K562 (cell line): ENCODE results near the gene SLC15A3. TPM values are rescaled to one million over a fixed set of nuclear protein-coding genes. Genes with fewer than 3 reads are reported as not detected.

Experiments
- ATAC-seq: fragments of 200-7000 bp; cut with Tn5 transposase; 3 replicates; pipeline ENCODE4 v1.9.1; 2020; ENCODE audit warnings: moderate library complexity
- BruUV-seq: library from RNA; stranded (reverse); fragments of 400-500 nt; replicated peaks from 2 replicates; lab custom pipeline; 2021; lab: Mats Ljungman, UMichigan
- CTCF ChIA-PET: fragments of 300-600 bp; formaldehyde crosslinking; extraction: SDS; loops from one replicate; lab custom pipeline; 2021; ENCODE audit warnings: low intra/inter-chr PET ratio; lab: Yijun Ruan, JAX
- POLR2A ChIA-PET: fragments of 300-600, 350-650 bp; sonication (Branson Sonifier 250); formaldehyde crosslinking; extraction: SDS; loops from one replicate; lab custom pipeline; 2021; ENCODE audit warnings: antibody characterized with exemption, inconsistent platforms; lab: Yijun Ruan, JAX
- DNase-seq, 4 experiments: peaks; one replicate each; pipeline versions ENCODE4 v3.0.0 to v3.0.0-alpha.2; 2011 to 2018; ENCODE audit warnings: low spot score in 3 of 4, mixed read lengths in 3 of 4; ENCODE audit errors: extremely low read depth in 1 of 4
- FAIRE-seq: peaks from 2 replicates; lab custom pipeline; 2011; peaks lifted over from hg19 to GRCh38; lab: Jason Lieb, UNC
- H2AFZ ChIP-seq: 2 replicates; pipeline ENCODE4 v1.6.0; 2011; ENCODE audit warnings: low read depth, low read length, control low read depth, inconsistent platforms
- H3K27ac ChIP-seq: fragments of 200-600 bp; 3 replicates; pipeline ENCODE4 v1.8.0; 2011; ENCODE audit warnings: low read depth, mild to moderate bottlenecking, control low read depth, inconsistent platforms, low read length, moderate library complexity, mixed read lengths; ENCODE audit errors: extremely low read depth
- H3K27me3 ChIP-seq, 2 experiments: fragments of 300-600 bp in 1 of 2; 2 replicates in 1 of 2; 3 replicates in 1 of 2; pipeline versions ENCODE4 v1.6.0 to v1.8.0; 2011; ENCODE audit warnings: inconsistent platforms in 2 of 2, low read length in 2 of 2, mild to moderate bottlenecking in 1 of 2, mixed read lengths in 1 of 2, moderate library complexity in 1 of 2; ENCODE audit not compliant: control insufficient read depth in 2 of 2, insufficient read depth in 2 of 2
- H3K36me3 ChIP-seq: fragments of 300-600 bp; 3 replicates; pipeline ENCODE4 v1.8.0; 2011; ENCODE audit warnings: mild to moderate bottlenecking, low read length, inconsistent platforms; ENCODE audit not compliant: control insufficient read depth, insufficient read depth
- H3K4me1 ChIP-seq, 2 experiments: fragments of 200-600 bp in 1 of 2; replicated peaks in 1 of 2; 2 replicates in 1 of 2; 3 replicates in 1 of 2; pipeline versions ENCODE4 v1.5.1 to v1.8.0; 2011; ENCODE audit warnings: inconsistent platforms in 2 of 2, low read length in 2 of 2, mild to moderate bottlenecking in 1 of 2, mixed read lengths in 1 of 2, moderate library complexity in 1 of 2; ENCODE audit not compliant: control insufficient read depth in 2 of 2, insufficient read depth in 2 of 2
- H3K4me2 ChIP-seq: 2 replicates; pipeline ENCODE4 v1.6.1; 2011; ENCODE audit warnings: low read length, control low read depth, inconsistent platforms, mixed read lengths; ENCODE audit not compliant: insufficient read depth
- H3K4me3 ChIP-seq: fragments of 200-600 bp; sonication (generic), shearing (Covaris generic); 2 replicates; pipeline ENCODE4 v1.5.1; 2016; ENCODE audit warnings: control low read depth, inconsistent platforms
- H3K79me2 ChIP-seq: fragments of 200-600 bp; 3 replicates; pipeline ENCODE4 v1.8.0; 2011; ENCODE audit warnings: low read length, inconsistent platforms; ENCODE audit not compliant: control insufficient read depth, insufficient read depth
- H3K9ac ChIP-seq, 2 experiments: 2 replicates each; pipeline versions ENCODE4 v1.6.0 to v1.6.1; 2011; ENCODE audit warnings: low read depth in 2 of 2, low read length in 2 of 2, control low read depth in 1 of 2, inconsistent platforms in 1 of 2, mild to moderate bottlenecking in 1 of 2, mixed read lengths in 1 of 2; ENCODE audit not compliant: insufficient read depth in 1 of 2
- H3K9me1 ChIP-seq: one replicate; pipeline ENCODE4 v1.6.0; 2011; ENCODE audit warnings: inconsistent platforms, mild to moderate bottlenecking, low read length, moderate library complexity; ENCODE audit not compliant: control insufficient read depth, insufficient read depth
- H3K9me3 ChIP-seq: replicated peaks from 2 replicates; pipeline ENCODE4 v1.5.1; 2011; ENCODE audit warnings: low read depth, low read length, inconsistent platforms; ENCODE audit not compliant: control insufficient read depth, insufficient read depth
- H4K20me1 ChIP-seq: replicated peaks from 2 replicates; pipeline ENCODE4 v1.6.1; 2011; ENCODE audit warnings: low read length, inconsistent platforms, mixed read lengths; ENCODE audit not compliant: control insufficient read depth, insufficient read depth
- CAMTA2 ChIP-seq: fragments of 250-450 bp; sonication (Bioruptor Pico); conservative IDR thresholded peaks from 2 replicates; pipeline ENCODE4 v1.5.1; 2022
- ESRRB ChIP-seq: fragments of 250-450 bp; sonication (Bioruptor Pico); IDR thresholded peaks from 2 replicates; pipeline ENCODE4 v1.5.0; 2020; ENCODE audit warnings: mild to moderate bottlenecking, moderate library complexity, borderline replicate concordance
- FUS ChIP-seq: fragments of 200-400 bp; formaldehyde crosslinking; optimal IDR thresholded peaks from 2 replicates; pipeline ENCODE3; 2017; ENCODE audit warnings: low read depth, low read length
- SNRNP70 ChIP-seq: fragments of 200-400 bp; formaldehyde crosslinking; optimal IDR thresholded peaks from 2 replicates; pipeline ENCODE3; 2017; ENCODE audit warnings: low read depth, low read length
- ZNF696 ChIP-seq: fragments of 250-450 bp; sonication (Bioruptor Pico); conservative IDR thresholded peaks from 2 replicates; pipeline ENCODE4 v1.4.0; 2020; ENCODE audit warnings: mild to moderate bottlenecking, moderate library complexity
- WGBS: fragments of 100-300 bp; shearing (Covaris generic); methylation state at CpG from one replicate; pipeline ENCODE4 v1.1.6; 2016; ENCODE audit warnings: low coverage, mixed read lengths; ENCODE audit not compliant: insufficient coverage; ENCODE audit errors: missing lambda C conversion rate; 5-methylcytosine and 5-hydroxymethylcytosine counted together
- in situ Hi-C: fragments of 300-500 bp; cut with MboI; formaldehyde crosslinking; loops from 4 replicates; pipeline ENCODE4 v1.15.0; 2018; ENCODE audit warnings: inconsistent platforms, mixed read lengths
- intact Hi-C: fragments of 100-400 bp; cut with micrococcal nuclease; formaldehyde crosslinking; loops from 2 replicates; pipeline ENCODE4 v1.14.2; 2022
- polyA plus RNA-seq, 8 experiments: library from polyadenylated mRNA; depleted of rRNA in 4 of 8; stranded (reverse) in 5 of 8; unstranded in 3 of 8; fragments of >200 nt; fragmentation: Nextera tagmentation in 2 of 8; fragmentation: Illumina TruSeq in 1 of 8; extraction: Ambion mirVana in 2 of 8; extraction: Trizol in 1 of 8; gene quantifications; 2 replicates each; pipeline versions ENCODE4 v1.2.1 to v1.2.3, GENCODE V29; 2011 to 2014; ENCODE audit warnings: inconsistent platforms in 1 of 8, missing spikeins in 1 of 8
- total RNA-seq, 7 experiments: library from RNA; depleted of rRNA in 6 of 7; stranded (reverse); fragments of >200 nt in 6 of 7; fragmentation: Illumina TruSeq in 2 of 7; extraction: Trizol in 2 of 7; gene quantifications; 2 replicates each; pipeline versions ENCODE4 v1.2.1 to v1.2.3, GENCODE V29; 2011 to 2021; ENCODE audit warnings: low replicate concordance in 1 of 7
- TF ChIP-seq, protein P1 (sequence below): fragments of 450-650 bp; formaldehyde crosslinking; conservative IDR thresholded peaks from 2 replicates; pipeline ENCODE4 v1.4.0; 2022; ENCODE audit warnings: mild to moderate bottlenecking, missing genetic modification characterization

SLC15A3 gene
- total and polyA plus RNA-seq, 9 of the 15 experiments (the other 6 are each of a cell fraction or from before 2014, with no cell fraction given) = 0.07 to 0.27 TPM; not detected in 7

DNA sequence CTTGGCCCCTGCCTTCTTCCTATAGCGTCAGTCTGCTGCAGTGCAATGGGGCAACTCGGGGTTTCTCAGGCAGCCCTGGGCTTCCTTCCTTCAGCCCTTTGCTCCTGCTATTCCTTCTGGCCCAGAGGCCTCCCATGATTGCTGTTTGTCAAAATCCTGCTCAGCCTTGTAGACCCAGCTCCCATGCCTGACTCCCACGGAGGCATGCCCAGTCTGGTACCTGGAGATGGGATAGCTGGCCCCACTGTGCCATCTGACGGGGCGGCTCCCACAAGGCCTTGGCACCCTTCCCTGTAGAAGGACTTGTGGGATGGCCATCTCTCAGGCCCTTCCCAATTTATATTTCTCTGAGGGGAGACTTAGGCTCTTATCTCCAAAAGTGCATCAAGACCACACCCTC lies 18.9 kb upstream of the SLC15A3 start:
- CTCF ChIA-PET = interaction anchor here (0.6 to 2.0 kb wide), 4 partner anchors 26 to 216 kb away, joined by 3 to 14 read pairs (median 8); no protein-coding TSS in a partner anchor
- no peaks in the 10 kb centered on the region for H3K36me3 ChIP-seq
- H3K27me3 ChIP-seq = peaks cover 21 to 57% of the 10 kb centered on the region in 2 experiments
- H3K4me2 ChIP-seq = no peak overlapping the region
- in situ Hi-C loops (no loop called here), intact Hi-C loops (loop anchor here (1.0 kb wide), 2 partner anchors 158 to 202 kb away; no protein-coding TSS in a partner anchor)
- H3K9me3 ChIP-seq = no peaks in the 10 kb centered on the region
- ATAC-seq (no peak), FAIRE-seq (no peak), DNase-seq (no peak)
- no peaks in the 10 kb centered on the region for H3K79me2 ChIP-seq
- no peaks in the 10 kb centered on the region for H3K9me1 ChIP-seq
- no peak for TF ChIP-seq SNRNP70
- no peak for TF ChIP-seq ZNF696
- TF ChIP-seq ESRRB = no peak
- TF ChIP-seq CAMTA2 (CRISPR knock-in tag) = no peak
- TF ChIP-seq, protein P1, sequence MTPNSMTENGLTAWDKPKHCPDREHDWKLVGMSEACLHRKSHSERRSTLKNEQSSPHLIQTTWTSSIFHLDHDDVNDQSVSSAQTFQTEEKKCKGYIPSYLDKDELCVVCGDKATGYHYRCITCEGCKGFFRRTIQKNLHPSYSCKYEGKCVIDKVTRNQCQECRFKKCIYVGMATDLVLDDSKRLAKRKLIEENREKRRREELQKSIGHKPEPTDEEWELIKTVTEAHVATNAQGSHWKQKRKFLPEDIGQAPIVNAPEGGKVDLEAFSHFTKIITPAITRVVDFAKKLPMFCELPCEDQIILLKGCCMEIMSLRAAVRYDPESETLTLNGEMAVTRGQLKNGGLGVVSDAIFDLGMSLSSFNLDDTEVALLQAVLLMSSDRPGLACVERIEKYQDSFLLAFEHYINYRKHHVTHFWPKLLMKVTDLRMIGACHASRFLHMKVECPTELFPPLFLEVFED = no peak
- no peak for TF ChIP-seq FUS
- no peak overlapping the region for H3K27ac ChIP-seq
- no peak overlapping the region for H2AFZ ChIP-seq
- POLR2A ChIA-PET = interaction anchor here (0.6 to 1.1 kb wide), 2 partner anchors 52 to 137 kb away, joined by 3 read pairs; no protein-coding TSS in a partner anchor
- no peak overlapping the region for H3K4me3 ChIP-seq
- H3K4me1 ChIP-seq = peaks cover 0 to 4% of the 10 kb centered on the region in 2 experiments; a peak in 1 of 5 replicates
- no peaks in the 10 kb centered on the region for H4K20me1 ChIP-seq
- H3K9ac ChIP-seq = no peak overlapping the region
- no TSS peak for BruUV-seq
- WGBS = 2% methylated on average over 5 of the region's 5 CpGs
